ENCODE data around the gene CILP2.

DNA sequence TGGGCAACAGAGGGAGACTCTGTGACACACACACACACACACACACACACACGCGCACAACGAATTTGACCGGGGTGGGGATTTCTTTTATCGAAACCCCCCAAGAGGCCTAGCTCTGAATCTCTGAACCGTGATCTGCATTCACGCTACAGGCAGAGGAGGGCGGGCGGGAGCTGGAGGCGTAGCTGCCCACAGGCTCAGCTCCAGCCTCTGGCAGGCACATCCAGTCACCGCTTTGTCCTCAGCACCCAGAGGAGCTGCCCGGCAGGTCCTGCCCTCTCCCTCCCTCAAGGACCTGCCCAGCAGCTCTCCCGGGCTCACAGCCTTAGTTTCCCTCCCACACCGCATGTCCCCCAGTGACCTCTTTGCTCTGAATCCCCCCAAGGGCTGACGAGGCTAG, 20.0 kb downstream of the CILP2 start:
- TF ChIP-seq GATA3 (IDR thresholded peaks at IDR 0.05; ENCODE audit: low read depth, low read length) (no peak), GATA2 (IDR thresholded peaks at IDR 0.05; ENCODE audit: low read depth, low read length) (no peak)
